DOHH2 (cell line): ENCODE measurements around the gene TAF3.

ENCODE experiments used
- H3F3A ChIP-seq: fragments of 200-600 bp; sonication (generic), shearing (Covaris generic); 2 replicates; pipeline ENCODE4 v1.6.0; 2016; ENCODE audit warnings: antibody characterized with exemption, mild to moderate bottlenecking; ENCODE audit not compliant: control insufficient read depth, insufficient read depth
- H3K27ac ChIP-seq: fragments of 200-600 bp; sonication (generic); 2 replicates; pipeline ENCODE4 v1.5.1; 2014; ENCODE audit warnings: low read depth, mild to moderate bottlenecking, low read length, moderate library complexity
- H3K27me3 ChIP-seq: fragments of 200-600 bp; sonication (generic); 2 replicates; pipeline ENCODE4 v1.6.1; 2014; ENCODE audit warnings: mild to moderate bottlenecking, low read length, mixed read lengths; ENCODE audit not compliant: control insufficient read depth
- H3K36me3 ChIP-seq: fragments of 200-600 bp; sonication (generic); 2 replicates; pipeline ENCODE4 v1.6.1; 2014; ENCODE audit warnings: mild to moderate bottlenecking, low read length, moderate library complexity, mixed read lengths; ENCODE audit not compliant: control insufficient read depth
- H3K4me1 ChIP-seq: fragments of 200-600 bp; sonication (generic); 2 replicates; pipeline ENCODE4 v1.6.1; 2014; ENCODE audit warnings: mild to moderate bottlenecking, low read length, mixed read lengths; ENCODE audit not compliant: control insufficient read depth
- H3K4me2 ChIP-seq: fragments of 200-600 bp; sonication (generic); 2 replicates; pipeline ENCODE4 v1.6.0; 2014; ENCODE audit warnings: mild to moderate bottlenecking, low read length, moderate library complexity
- H3K4me3 ChIP-seq: fragments of 200-600 bp; sonication (generic); 2 replicates; pipeline ENCODE4 v1.5.1; 2014; ENCODE audit warnings: mild to moderate bottlenecking, low read length, mixed read lengths
- H3K79me2 ChIP-seq: fragments of 200-600 bp; sonication (generic); 2 replicates; pipeline ENCODE4 v1.6.1; 2014; ENCODE audit warnings: mild to moderate bottlenecking, low read length, mixed read lengths; ENCODE audit not compliant: control insufficient read depth
- H3K9me2 ChIP-seq: fragments of 200-600 bp; sonication (generic); replicated peaks from 2 replicates; pipeline ENCODE4 v1.6.1; 2014; ENCODE audit warnings: mild to moderate bottlenecking, low read length, mixed read lengths; ENCODE audit not compliant: control insufficient read depth
- H3K9me3 ChIP-seq: fragments of 200-600 bp; sonication (generic); 2 replicates; pipeline ENCODE4 v1.6.1; 2014; ENCODE audit warnings: antibody characterized with exemption, low read length, mixed read lengths; ENCODE audit not compliant: control insufficient read depth, insufficient read depth
- H4K20me1 ChIP-seq: fragments of 200-600 bp; sonication (generic); 2 replicates; pipeline ENCODE4 v1.6.0; 2014; ENCODE audit warnings: low read depth, mild to moderate bottlenecking, antibody characterized with exemption, low read length, moderate library complexity; ENCODE audit not compliant: control insufficient read depth, insufficient read depth
- EZH2phosphoT487 ChIP-seq: fragments of 200-600 bp; sonication (generic); IDR thresholded peaks from 2 replicates; pipeline ENCODE4 v1.6.1; 2017; ENCODE audit warnings: borderline replicate concordance, mild to moderate bottlenecking, antibody characterized with exemption, low read length, moderate library complexity, mixed read lengths
- TF ChIP-seq, protein P1 (sequence below): fragments of 200-600 bp; sonication (generic); IDR thresholded peaks from one replicate; pipeline ENCODE4 v1.5.1; 2014; ENCODE audit warnings: antibody characterized with exemption, mild to moderate bottlenecking, low read depth, low read length; ENCODE audit not compliant: poor library complexity, severe bottlenecking

Gene TAF3

GRCh38 chr10:7933757-7934156, 115.5 kb downstream of the TAF3 start:
- H3F3A ChIP-seq, result no peaks in the 10 kb centered on the region
- no peaks in the 10 kb centered on the region for H3K27me3 ChIP-seq
- no peak for TF ChIP-seq EZH2phosphoT487
- TF ChIP-seq, protein P1, sequence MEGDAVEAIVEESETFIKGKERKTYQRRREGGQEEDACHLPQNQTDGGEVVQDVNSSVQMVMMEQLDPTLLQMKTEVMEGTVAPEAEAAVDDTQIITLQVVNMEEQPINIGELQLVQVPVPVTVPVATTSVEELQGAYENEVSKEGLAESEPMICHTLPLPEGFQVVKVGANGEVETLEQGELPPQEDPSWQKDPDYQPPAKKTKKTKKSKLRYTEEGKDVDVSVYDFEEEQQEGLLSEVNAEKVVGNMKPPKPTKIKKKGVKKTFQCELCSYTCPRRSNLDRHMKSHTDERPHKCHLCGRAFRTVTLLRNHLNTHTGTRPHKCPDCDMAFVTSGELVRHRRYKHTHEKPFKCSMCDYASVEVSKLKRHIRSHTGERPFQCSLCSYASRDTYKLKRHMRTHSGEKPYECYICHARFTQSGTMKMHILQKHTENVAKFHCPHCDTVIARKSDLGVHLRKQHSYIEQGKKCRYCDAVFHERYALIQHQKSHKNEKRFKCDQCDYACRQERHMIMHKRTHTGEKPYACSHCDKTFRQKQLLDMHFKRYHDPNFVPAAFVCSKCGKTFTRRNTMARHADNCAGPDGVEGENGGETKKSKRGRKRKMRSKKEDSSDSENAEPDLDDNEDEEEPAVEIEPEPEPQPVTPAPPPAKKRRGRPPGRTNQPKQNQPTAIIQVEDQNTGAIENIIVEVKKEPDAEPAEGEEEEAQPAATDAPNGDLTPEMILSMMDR, result no peak

GRCh38 chr10:7937315-7937945, 119.1 kb downstream of the TAF3 start:
- H3K9me3 ChIP-seq, result no peaks in the 10 kb centered on the region
- H4K20me1 ChIP-seq, result 0 out of 2 replicates have a peak, but pooled peaks cover 10% of the 10 kb centered on the region
- no peak overlapping the region for H3K4me3 ChIP-seq
- no peak for TF ChIP-seq EZH2phosphoT487
- TF ChIP-seq, protein P1, result no peak
- H3K27me3 ChIP-seq, result no peaks in the 10 kb centered on the region
- H3K36me3 ChIP-seq, result no peaks in the 10 kb centered on the region
- no peak overlapping the region for H3K4me2 ChIP-seq
- H3K9me2 ChIP-seq, result no peaks in the 10 kb centered on the region
- H3K27ac ChIP-seq, result no peak overlapping the region
- H3K4me1 ChIP-seq, result no peaks in the 10 kb centered on the region
- no peaks in the 10 kb centered on the region for H3F3A ChIP-seq
- no peaks in the 10 kb centered on the region for H3K79me2 ChIP-seq

More at GRCh38 chr10:7933757-7934156, 115.5 kb downstream of the TAF3 start:
- Histone ChIP-seq H3K4me3 (no peak overlapping the region), H3K9me3 (no peaks in the 10 kb centered on the region), H3K36me3 (no peaks in the 10 kb centered on the region), H3K27ac (no peak overlapping the region), H4K20me1 (0 out of 2 replicates have a peak, but pooled peaks cover 14% of the 10 kb centered on the region), H3K4me1 (no peaks in the 10 kb centered on the region), H3K9me2 (no peaks in the 10 kb centered on the region), H3K4me2 (no peak overlapping the region), H3K79me2 (no peaks in the 10 kb centered on the region)

GRCh38 chr10:7941576-7941975, 123.3 kb downstream of the TAF3 start:
- Histone ChIP-seq H3K36me3 (no peaks in the 10 kb centered on the region), H4K20me1 (0 out of 2 replicates have a peak, but pooled peaks cover 7% of the 10 kb centered on the region), H3K9me3 (no peaks in the 10 kb centered on the region), H3F3A (no peaks in the 10 kb centered on the region), H3K9me2 (no peaks in the 10 kb centered on the region), H3K27ac (no peak overlapping the region), H3K27me3 (no peaks in the 10 kb centered on the region), H3K4me3 (no peak overlapping the region), H3K79me2 (no peaks in the 10 kb centered on the region), H3K4me1 (no peaks in the 10 kb centered on the region), H3K4me2 (no peak overlapping the region)
- TF ChIP-seq, protein P1, result no peak
- TF ChIP-seq EZH2phosphoT487, result no peak

DNA sequence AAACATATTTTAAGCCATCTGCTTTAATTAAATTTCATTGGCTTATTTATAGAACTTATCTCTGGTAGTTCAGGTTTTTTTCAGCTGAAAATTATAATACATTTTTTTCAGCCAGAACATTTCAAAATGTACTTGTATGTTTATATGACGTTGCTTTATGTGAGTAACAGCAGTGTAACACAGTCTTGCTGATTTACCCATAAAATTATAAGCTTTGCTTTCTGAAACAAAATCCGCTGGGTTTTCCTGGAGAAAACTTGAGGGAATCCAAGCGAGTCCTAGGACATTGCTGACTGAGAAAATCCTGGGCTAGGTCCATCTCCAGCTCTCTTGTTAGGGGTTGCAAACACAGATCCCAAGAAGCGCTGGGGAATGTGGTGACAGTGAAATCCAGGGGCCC, 124.0 kb downstream of the TAF3 start:
- TF ChIP-seq, protein P1, result no peak
- TF ChIP-seq EZH2phosphoT487, result no peak
- Histone ChIP-seq H3K4me2 (no peak overlapping the region), H3K4me1 (no peaks in the 10 kb centered on the region), H3F3A (no peaks in the 10 kb centered on the region), H3K36me3 (no peaks in the 10 kb centered on the region), H3K27ac (no peak overlapping the region), H3K4me3 (no peak overlapping the region), H4K20me1 (0 out of 2 replicates have a peak, but pooled peaks cover 7% of the 10 kb centered on the region), H3K79me2 (no peaks in the 10 kb centered on the region), H3K9me3 (no peaks in the 10 kb centered on the region), H3K9me2 (no peaks in the 10 kb centered on the region), H3K27me3 (no peaks in the 10 kb centered on the region)
